ENCODE data around the gene BMX.

GRCh38 chrX:15475486-15475885 is 25.1 kb upstream of the BMX start:
- TF ChIP-seq, protein P1, sequence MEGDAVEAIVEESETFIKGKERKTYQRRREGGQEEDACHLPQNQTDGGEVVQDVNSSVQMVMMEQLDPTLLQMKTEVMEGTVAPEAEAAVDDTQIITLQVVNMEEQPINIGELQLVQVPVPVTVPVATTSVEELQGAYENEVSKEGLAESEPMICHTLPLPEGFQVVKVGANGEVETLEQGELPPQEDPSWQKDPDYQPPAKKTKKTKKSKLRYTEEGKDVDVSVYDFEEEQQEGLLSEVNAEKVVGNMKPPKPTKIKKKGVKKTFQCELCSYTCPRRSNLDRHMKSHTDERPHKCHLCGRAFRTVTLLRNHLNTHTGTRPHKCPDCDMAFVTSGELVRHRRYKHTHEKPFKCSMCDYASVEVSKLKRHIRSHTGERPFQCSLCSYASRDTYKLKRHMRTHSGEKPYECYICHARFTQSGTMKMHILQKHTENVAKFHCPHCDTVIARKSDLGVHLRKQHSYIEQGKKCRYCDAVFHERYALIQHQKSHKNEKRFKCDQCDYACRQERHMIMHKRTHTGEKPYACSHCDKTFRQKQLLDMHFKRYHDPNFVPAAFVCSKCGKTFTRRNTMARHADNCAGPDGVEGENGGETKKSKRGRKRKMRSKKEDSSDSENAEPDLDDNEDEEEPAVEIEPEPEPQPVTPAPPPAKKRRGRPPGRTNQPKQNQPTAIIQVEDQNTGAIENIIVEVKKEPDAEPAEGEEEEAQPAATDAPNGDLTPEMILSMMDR (conservative IDR thresholded peaks at IDR 0.05 in 1 of 2, IDR thresholded peaks at IDR 0.05 in 1 of 2; ENCODE audit: low read depth in 1 of 2, low read length in 2 of 2), result no peak
- no peak for TF ChIP-seq EZH2 (IDR thresholded peaks at IDR 0.05; ENCODE audit: low read length, missing control alignments)
